GM19240 (cell line): ENCODE data around the gene NEK4.
A peak's percentile ranks its signal among the peaks of the same experiment; 100 is the strongest.

Experiments
- DNase-seq: peaks from one replicate; pipeline ENCODE4 v3.0.0; 2011; ENCODE audit warnings: low spot score; ENCODE audit not compliant: insufficient read length

The NEK4 gene

GRCh38 chr3:52670621-52671521 is 99.9 kb downstream of the NEK4 start:
- DNase-seq = peak; percentile 14

GRCh38 chr3:52663098-52663497 is 107.6 kb downstream of the NEK4 start:
- DNase-seq = no peak

GRCh38 chr3:52660046-52660445 is 110.7 kb downstream of the NEK4 start:
- no peak for DNase-seq
